NCI-H82 (cell line): ENCODE results near the gene PDE4B.
A peak's percentile ranks its signal among the peaks of the same experiment; 100 is the strongest.
"Not testable (repeated sequence)": the region's sequence is repeated elsewhere in the genome, so short reads cannot be mapped to it uniquely, and the experiment has no call there.

ENCODE experiments used
- DNase-seq: peaks from one replicate; lab custom pipeline; 2025; lab: John Stamatoyannopoulos, UW

Gene PDE4B

DNA sequence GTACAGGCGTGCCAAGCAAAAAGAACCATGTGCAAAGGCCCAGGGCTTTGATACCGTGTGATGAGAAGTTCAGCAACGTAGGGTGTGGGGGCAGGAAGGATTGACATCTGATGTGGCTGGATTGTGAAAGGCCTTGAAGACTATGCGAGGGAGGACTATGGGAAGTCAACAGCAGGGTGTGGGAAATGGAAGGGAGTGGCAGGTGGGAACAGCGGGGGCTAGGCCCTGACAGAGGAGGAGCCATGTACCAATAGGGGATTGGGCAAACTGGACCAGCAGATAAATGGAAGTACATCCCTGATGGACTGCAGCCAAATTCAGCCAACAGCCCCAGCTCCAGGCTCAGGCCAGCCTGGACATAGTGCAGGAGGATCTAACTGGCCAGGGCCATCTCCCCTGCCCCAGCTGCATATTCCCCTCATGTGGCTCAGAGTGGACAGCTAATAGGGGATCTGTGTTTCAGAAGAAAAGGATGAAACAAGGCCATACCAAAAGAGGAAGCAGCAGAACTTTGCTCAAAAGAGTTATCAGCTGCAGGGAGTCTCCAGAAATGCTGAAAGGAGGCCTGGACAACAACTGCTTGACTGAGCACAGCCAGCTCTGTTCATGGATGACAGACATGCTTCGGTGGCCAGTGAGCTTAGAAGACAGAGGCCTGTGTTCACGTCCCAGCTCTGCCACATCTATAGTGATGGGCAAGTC, 601.0 kb downstream of the PDE4B start:
- no peak for DNase-seq

DNA sequence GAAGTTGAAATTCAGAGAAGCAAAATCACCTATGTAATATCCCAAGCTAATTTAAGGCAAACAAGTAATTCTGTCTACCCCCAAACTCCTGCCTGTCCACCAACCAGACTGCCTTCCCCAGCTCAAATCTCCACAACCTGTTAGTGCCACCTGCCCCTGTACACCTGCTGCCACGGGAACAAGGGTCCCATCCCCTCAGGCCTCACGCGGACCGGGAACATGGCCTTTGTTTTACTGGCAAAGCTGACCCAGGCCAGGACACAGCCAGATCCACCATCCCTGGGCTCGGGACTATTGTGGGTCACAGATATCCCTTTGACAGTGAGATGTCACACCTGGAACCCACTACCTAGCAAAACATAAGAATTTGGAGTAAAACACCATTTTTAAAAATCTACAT, 601.9 kb downstream of the PDE4B start:
- no peak for DNase-seq

DNA sequence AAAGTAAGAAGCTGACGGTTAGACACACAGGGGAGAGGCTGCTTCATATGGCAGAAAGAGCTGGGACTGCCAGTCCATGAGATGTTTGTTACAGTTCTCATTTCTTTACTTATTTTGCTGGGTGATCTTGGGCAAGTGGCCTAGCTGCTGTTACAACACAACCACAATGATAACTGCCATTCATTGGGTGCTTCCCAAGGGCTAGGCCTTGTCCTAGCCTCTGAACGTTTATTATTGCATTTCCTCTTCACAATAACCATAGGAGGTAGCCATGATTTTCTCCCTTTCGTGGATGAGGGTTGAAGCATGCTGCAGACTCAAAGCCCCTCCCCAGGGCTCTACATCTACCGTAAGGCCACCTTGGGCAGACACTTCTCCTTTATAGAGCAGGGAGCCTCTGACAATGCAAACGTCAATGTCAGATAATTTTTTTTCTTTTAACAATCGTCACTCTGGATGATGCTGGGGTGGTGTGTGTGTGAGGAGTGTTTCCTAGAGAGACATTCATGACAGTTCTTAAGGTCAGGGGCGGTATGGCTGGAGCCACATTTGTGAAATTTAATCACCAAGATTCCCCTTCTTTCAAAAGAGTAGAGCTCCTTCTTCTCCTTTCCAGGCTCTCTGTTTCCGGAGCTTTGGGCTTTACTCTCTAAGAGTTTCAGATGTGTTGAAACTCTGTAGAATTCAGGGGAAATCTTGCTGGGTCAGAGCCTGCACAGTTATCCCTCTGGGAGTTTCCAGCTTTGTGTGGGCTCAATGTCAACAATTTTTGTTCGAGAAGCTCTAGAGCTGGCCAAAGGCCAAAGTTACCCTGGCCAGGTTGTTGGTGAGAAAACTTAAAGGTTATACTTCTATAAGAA, 602.7 kb downstream of the PDE4B start:
- DNase-seq: no peak

GRCh38 chr1:66396212-66396890, 603.7 kb downstream of the PDE4B start:
- DNase-seq: peak; percentile 60

DNA sequence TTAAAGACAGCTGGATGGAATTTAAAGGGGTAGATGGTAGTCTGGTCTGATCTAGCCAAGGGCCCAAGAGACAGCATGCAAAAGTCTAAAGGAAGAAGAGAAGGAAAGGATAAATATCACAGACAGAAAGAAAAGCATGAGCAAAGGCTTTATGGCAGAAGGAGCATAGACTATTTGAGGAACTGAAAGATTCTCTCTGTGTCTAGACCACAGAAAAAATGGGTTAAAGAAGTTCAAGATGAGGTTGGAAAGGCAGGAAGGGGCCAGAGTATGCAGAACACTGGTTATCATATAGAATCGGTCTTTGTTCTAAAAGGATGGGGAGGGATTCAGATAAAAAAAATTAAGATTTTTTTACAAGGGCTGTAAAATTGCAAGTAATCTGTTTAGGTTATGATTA, 604.5 kb downstream of the PDE4B start:
- peak; percentile 18 for DNase-seq

GRCh38 chr1:66399888-66400529, 607.3 kb downstream of the PDE4B start:
- DNase-seq: no peak

- DNase-seq: peak; percentile 24
Observed at GRCh38 chr1:66400660-66401059, 608.0 kb downstream of the PDE4B start.

GRCh38 chr1:66401244-66401643, 608.5 kb downstream of the PDE4B start:
- DNase-seq: no peak

- peak; percentile 96 for DNase-seq
Observed at GRCh38 chr1:66402194-66402593, 609.5 kb downstream of the PDE4B start.

GRCh38 chr1:66403007-66403731, 610.5 kb downstream of the PDE4B start:
- DNase-seq: peak; percentile 70

DNA sequence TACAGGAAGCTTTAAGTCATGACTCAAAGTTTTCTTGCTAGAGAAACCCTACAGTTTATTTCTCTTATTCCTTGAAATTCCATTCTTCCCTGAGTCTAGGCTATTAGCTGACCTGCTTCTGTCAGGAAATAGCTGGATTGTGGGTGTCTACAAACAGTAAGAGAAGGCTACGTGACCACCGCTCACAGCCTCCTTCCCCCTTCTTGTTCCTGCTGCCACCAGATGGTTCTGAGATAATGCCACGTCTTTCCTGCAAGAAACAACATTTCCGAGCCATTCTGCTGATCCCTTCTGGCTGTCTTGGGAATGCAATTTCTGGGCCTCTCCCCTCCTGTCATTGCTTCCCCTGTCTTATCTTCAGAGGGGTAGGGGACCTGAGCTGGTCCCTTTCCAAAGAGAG, 612.4 kb downstream of the PDE4B start:
- peak; percentile 80 for DNase-seq

DNA sequence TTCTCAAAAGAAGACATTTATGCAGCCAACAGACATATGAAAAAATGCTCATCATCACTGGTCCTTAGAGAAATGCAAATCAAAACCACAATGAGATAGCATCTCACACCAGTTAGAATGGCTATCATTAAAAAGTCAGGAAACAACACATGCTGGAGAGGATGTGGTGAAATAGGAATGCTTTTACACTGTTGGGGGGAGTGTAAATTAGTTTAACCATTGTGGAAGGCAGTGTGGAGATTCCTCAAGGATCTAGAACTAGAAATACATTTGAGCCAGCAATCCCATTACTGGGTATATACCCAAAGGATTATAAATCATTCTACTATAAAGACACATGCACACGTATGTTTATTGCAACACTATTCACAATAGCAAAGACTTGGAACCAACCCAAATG, 618.8 kb downstream of the PDE4B start:
- not testable (repeated sequence) for DNase-seq

- DNase-seq: peak; percentile 48
Observed at GRCh38 chr1:66412704-66413103, 620.0 kb downstream of the PDE4B start.

- DNase-seq: peak; percentile 96
Observed at GRCh38 chr1:66413136-66413837, 620.6 kb downstream of the PDE4B start.

DNA sequence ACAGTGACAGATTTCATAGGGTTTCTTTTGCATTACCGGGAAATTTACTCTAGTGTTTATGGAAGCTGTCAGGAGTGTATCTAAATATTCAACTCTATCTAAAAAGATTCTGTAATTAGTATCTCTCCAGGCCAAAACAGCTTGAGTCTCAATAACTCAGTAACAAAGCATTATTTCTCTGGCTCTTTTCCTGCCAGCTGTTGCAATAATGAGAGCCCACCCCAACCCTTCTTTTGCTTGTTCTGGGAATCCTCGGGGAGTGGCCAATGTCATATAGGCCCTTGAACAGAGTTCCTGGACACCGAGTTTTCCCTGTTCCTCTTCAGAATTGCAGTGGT, 621.1 kb downstream of the PDE4B start:
- DNase-seq: peak; percentile 21

DNA sequence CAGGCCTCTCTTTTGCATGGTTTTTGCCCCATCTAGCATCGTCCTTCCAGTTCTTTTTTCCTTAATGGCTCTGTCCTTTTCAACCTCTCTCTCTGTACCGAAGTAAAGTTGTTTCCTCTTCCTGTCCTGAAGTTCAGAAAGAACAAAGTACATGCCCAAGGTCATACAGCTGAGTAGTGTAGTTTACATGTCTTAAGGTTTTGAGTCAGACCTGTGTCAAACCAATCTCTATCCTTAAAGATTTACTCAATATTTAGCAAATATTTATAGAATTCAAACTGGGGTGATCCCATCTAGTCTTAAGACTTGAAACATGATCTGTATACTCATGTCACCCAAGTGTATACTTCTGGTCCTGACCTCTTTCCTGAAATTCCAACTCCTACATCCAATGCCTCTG, 622.6 kb downstream of the PDE4B start:
- no peak for DNase-seq

GRCh38 chr1:66415866-66416265, 623.2 kb downstream of the PDE4B start:
- no peak for DNase-seq

GRCh38 chr1:66416295-66416694, 623.6 kb downstream of the PDE4B start:
- no peak for DNase-seq

GRCh38 chr1:66418021-66418420, 625.3 kb downstream of the PDE4B start:
- no peak for DNase-seq

- not testable (repeated sequence) for DNase-seq
Observed at GRCh38 chr1:66420171-66420570, 627.5 kb downstream of the PDE4B start.

DNA sequence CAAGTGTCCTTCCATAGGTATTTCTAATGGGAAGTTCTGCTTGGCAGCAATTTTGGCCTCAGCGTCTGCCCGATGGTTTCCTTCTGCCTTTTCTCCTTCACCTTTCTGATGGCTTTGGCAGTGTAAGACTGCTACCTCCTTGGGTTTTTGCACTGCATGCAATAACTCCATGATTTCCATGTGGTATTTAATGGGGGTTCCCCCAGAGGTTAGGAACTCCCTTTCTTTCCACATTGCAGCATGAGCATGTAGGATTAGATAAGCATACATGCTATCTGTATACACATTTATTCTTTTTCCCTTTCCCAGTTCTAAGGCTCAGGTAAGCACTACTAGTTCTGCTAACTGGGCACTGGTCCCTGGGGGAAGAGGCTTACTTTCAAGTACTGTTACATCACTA, 628.2 kb downstream of the PDE4B start:
- DNase-seq: not testable (repeated sequence)
